PC-9 (cell line): ENCODE data around the gene EPB41.

Experiments used
- EZH2 ChIP-seq: fragments of 200-600 bp; sonication (generic); IDR thresholded peaks from 2 replicates; pipeline ENCODE4 v1.8.0; 2017; ENCODE audit warnings: antibody characterized with exemption, low read depth
- TF ChIP-seq, protein P1 (sequence below): fragments of 200-600 bp; sonication (generic); conservative IDR thresholded peaks from 2 replicates; pipeline ENCODE4 v1.6.1; 2017; ENCODE audit warnings: mixed run types, antibody characterized with exemption, mild to moderate bottlenecking, moderate library complexity

DNA sequence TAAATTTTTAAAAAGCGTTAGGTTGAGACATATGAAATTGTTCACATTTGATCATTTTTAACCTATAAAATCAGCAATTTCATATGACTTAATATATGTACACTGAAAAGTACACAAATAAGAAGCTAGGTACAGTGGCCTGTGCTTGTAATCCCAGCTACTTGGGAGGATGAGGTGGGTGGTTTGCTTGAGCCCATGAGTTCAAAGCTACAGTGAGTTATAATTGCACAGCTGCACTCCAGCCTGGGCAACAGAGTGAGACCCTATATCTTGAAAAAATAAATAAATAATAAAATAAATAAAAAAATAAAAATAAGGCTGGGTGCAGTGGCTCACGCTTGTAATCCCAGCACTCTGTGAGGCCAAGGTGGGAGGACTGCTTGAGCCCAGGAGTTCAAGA lies 5.2 kb upstream of the EPB41 start:
- TF ChIP-seq, protein P1, sequence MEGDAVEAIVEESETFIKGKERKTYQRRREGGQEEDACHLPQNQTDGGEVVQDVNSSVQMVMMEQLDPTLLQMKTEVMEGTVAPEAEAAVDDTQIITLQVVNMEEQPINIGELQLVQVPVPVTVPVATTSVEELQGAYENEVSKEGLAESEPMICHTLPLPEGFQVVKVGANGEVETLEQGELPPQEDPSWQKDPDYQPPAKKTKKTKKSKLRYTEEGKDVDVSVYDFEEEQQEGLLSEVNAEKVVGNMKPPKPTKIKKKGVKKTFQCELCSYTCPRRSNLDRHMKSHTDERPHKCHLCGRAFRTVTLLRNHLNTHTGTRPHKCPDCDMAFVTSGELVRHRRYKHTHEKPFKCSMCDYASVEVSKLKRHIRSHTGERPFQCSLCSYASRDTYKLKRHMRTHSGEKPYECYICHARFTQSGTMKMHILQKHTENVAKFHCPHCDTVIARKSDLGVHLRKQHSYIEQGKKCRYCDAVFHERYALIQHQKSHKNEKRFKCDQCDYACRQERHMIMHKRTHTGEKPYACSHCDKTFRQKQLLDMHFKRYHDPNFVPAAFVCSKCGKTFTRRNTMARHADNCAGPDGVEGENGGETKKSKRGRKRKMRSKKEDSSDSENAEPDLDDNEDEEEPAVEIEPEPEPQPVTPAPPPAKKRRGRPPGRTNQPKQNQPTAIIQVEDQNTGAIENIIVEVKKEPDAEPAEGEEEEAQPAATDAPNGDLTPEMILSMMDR, result no peak
- TF ChIP-seq EZH2, result no peak
